Endothelial cell of umbilical vein (primary cell): ENCODE results near the gene TAS2R10. TPM values are rescaled to one million over a fixed set of nuclear protein-coding genes. Genes with fewer than 3 reads are reported as not detected.

Experiments
- BruUV-seq: library from RNA; stranded (reverse); fragments of 400-500 nt; replicated peaks from 2 replicates; lab custom pipeline; 2021; lab: Mats Ljungman, UMichigan
- CTCF ChIA-PET: fragments of 300-600, 350-600 bp; sonication (Branson Sonifier 250); formaldehyde crosslinking; loops from one replicate; lab custom pipeline; 2021; ENCODE audit warnings: antibody characterized with exemption, inconsistent platforms; lab: Charles Lee
- POLR2A ChIA-PET: fragments of 300-600, 350-600 bp; sonication (Branson Sonifier 250); formaldehyde crosslinking; loops from one replicate; lab custom pipeline; 2021; ENCODE audit warnings: antibody characterized with exemption, inconsistent platforms; lab: Charles Lee
- DNase-seq: peaks from one replicate; pipeline ENCODE4 v3.0.0-alpha.2; 2011; ENCODE audit warnings: low read depth, low spot score
- FAIRE-seq: peaks from 2 replicates; lab custom pipeline; 2011; peaks lifted over from hg19 to GRCh38; lab: Jason Lieb, UNC
- H2AFZ ChIP-seq: 2 replicates; pipeline ENCODE4 v1.6.0; 2012; ENCODE audit warnings: low read depth, low read length, control low read depth, inconsistent platforms
- H3K27ac ChIP-seq: 2 replicates; pipeline ENCODE4 v1.5.1; 2011; ENCODE audit warnings: low read depth, mild to moderate bottlenecking, control low read depth, low read length, moderate library complexity; ENCODE audit not compliant: insufficient read depth
- H3K27me3 ChIP-seq, 2 experiments: 2 replicates each; pipeline versions ENCODE4 v1.6.0 to v1.6.1; 2011; ENCODE audit warnings: low read length in 2 of 2, mixed read lengths in 1 of 2; ENCODE audit not compliant: control insufficient read depth in 2 of 2, insufficient read depth in 2 of 2
- H3K36me3 ChIP-seq, 2 experiments: 2 replicates in 1 of 2; 3 replicates in 1 of 2; pipeline ENCODE4 v1.5.1; 2011; ENCODE audit warnings: low read length in 2 of 2, mild to moderate bottlenecking in 1 of 2, moderate library complexity in 1 of 2; ENCODE audit not compliant: control insufficient read depth in 2 of 2, insufficient read depth in 2 of 2; ENCODE audit errors: extremely low read depth in 1 of 2
- H3K4me1 ChIP-seq: 3 replicates; pipeline ENCODE4 v1.5.1; 2011; ENCODE audit warnings: mild to moderate bottlenecking, low read length; ENCODE audit not compliant: control insufficient read depth, insufficient read depth; ENCODE audit errors: extremely low read depth
- H3K4me2 ChIP-seq: 2 replicates; pipeline ENCODE4 v1.6.1; 2011; ENCODE audit warnings: low read length, control low read depth, mixed read lengths; ENCODE audit not compliant: insufficient read depth
- H3K4me3 ChIP-seq, 3 experiments: fragments of 200-600 bp in 1 of 3; sonication (generic), shearing (Covaris generic) in 1 of 3; replicated peaks in 1 of 3; 2 replicates each; pipeline ENCODE4 v1.5.1; 2011 to 2016; ENCODE audit warnings: control low read depth in 3 of 3, low read length in 3 of 3, mild to moderate bottlenecking in 2 of 3, inconsistent platforms in 1 of 3, low read depth in 1 of 3, moderate library complexity in 1 of 3; ENCODE audit not compliant: insufficient read depth in 1 of 3
- H3K79me2 ChIP-seq: 2 replicates; pipeline ENCODE4 v1.6.0; 2012; ENCODE audit warnings: low read length, inconsistent platforms; ENCODE audit not compliant: control insufficient read depth, insufficient read depth
- H3K9ac ChIP-seq: replicated peaks from 2 replicates; pipeline ENCODE3; 2011; ENCODE audit warnings: low read length, control low read depth; ENCODE audit not compliant: insufficient read depth; ENCODE audit errors: extremely low read depth
- H3K9me1 ChIP-seq: replicated peaks from 3 replicates; pipeline ENCODE4 v1.6.0; 2011; ENCODE audit warnings: mild to moderate bottlenecking, low read length; ENCODE audit not compliant: control insufficient read depth, insufficient read depth; ENCODE audit errors: extremely low read depth
- H3K9me3 ChIP-seq: replicated peaks from 2 replicates; pipeline ENCODE4 v1.5.1; 2012; ENCODE audit warnings: low read length, inconsistent platforms; ENCODE audit not compliant: control insufficient read depth, insufficient read depth
- H4K20me1 ChIP-seq: replicated peaks from 2 replicates; pipeline ENCODE3; 2011; ENCODE audit warnings: mild to moderate bottlenecking, low read length; ENCODE audit not compliant: control insufficient read depth, insufficient read depth; ENCODE audit errors: extremely low read depth
- CTCF ChIP-seq, 2 donors: IDR thresholded peaks; 1 replicate in 1 of 2; 2 replicates in 1 of 2; pipeline ENCODE4 v1.5.1; 2011; ENCODE audit warnings: low read length in 2 of 2, mild to moderate bottlenecking in 2 of 2, moderate library complexity in 2 of 2, control low read depth in 1 of 2, inconsistent platforms in 1 of 2, low read depth in 1 of 2; ENCODE audit not compliant: insufficient read depth in 1 of 2; ENCODE audit errors: extremely low read depth in 1 of 2
- EZH2 ChIP-seq: IDR thresholded peaks from 2 replicates; pipeline ENCODE4 v1.6.1; 2012; ENCODE audit warnings: borderline replicate concordance, low read depth, mild to moderate bottlenecking, moderate library complexity, low read length, inconsistent platforms; ENCODE audit not compliant: severe bottlenecking
- FOS ChIP-seq: IDR thresholded peaks from 2 replicates; pipeline ENCODE4 v1.6.1; 2011; ENCODE audit warnings: mild to moderate bottlenecking, low read length, moderate library complexity, borderline replicate concordance; ENCODE audit not compliant: insufficient read depth
- GATA2 ChIP-seq: IDR thresholded peaks from 2 replicates; pipeline ENCODE4 v1.7.0; 2011; ENCODE audit warnings: low read depth, mild to moderate bottlenecking, moderate library complexity, mixed read lengths, low read length; ENCODE audit not compliant: insufficient read length, insufficient read depth
- JUN ChIP-seq: IDR thresholded peaks from 2 replicates; pipeline ENCODE4 v1.6.1; 2011; ENCODE audit warnings: borderline replicate concordance, low read depth; ENCODE audit not compliant: insufficient read length, insufficient read depth
- MAX ChIP-seq: IDR thresholded peaks from 2 replicates; pipeline ENCODE4 v1.6.1; 2011; ENCODE audit not compliant: insufficient read depth, insufficient read length
- MYC ChIP-seq: IDR thresholded peaks from one replicate; pipeline ENCODE4 v1.6.1; 2011; ENCODE audit warnings: mild to moderate bottlenecking, low read depth, low read length
- POLR2A ChIP-seq: IDR thresholded peaks from 2 replicates; pipeline ENCODE4 v1.6.1; 2012; ENCODE audit warnings: low read depth, mild to moderate bottlenecking, control low read depth, low read length
- POLR2AphosphoS5 ChIP-seq: IDR thresholded peaks from 2 replicates; pipeline ENCODE4 v1.6.1; 2012; ENCODE audit warnings: low read depth, mild to moderate bottlenecking, control low read depth, low read length, moderate library complexity; ENCODE audit not compliant: insufficient read depth
- dilution Hi-C: fragments of 300-500 bp; cut with MboI; formaldehyde crosslinking; loops from one replicate; pipeline ENCODE4 v1.15.0; 2019; ENCODE audit warnings: low sequenced_read_pairs; ENCODE audit not compliant: extremely low pct_ligation_motif_present
- intact Hi-C: fragments of 100-400 bp; cut with micrococcal nuclease; formaldehyde crosslinking; loops from one replicate; pipeline ENCODE4 v1.10.0; 2022
- polyA plus RNA-seq, 4 experiments: library from polyadenylated mRNA; depleted of rRNA in 3 of 4; stranded (reverse) in 3 of 4; unstranded in 1 of 4; fragments of >200 nt; gene quantifications; 2 replicates each; pipeline versions ENCODE4 v1.2.1 to v1.2.3, GENCODE V29; 2011 to 2012; ENCODE audit warnings: missing spikeins in 1 of 4
- total RNA-seq: library from RNA; stranded (reverse); gene quantifications from 2 replicates; pipeline ENCODE4 v1.2.3, GENCODE V29; 2021

TAS2R10 gene
- total and polyA plus RNA-seq, 2 donors (not counting 3 experiments of a cell fraction or from before 2014, with no cell fraction given): 0.22 to 0.66 TPM

GRCh38 chr12:10855807-10856206 lies 29.6 kb upstream of the TAS2R10 start:
- H3K79me2 ChIP-seq: no peaks in the 10 kb centered on the region
- TF ChIP-seq CTCF (IDR thresholded peaks at IDR 0.05; ENCODE audit: extremely low read depth in 1 of 2, insufficient read depth in 1 of 2, low read depth in 1 of 2, low read length in 2 of 2) (no peak), GATA2 (no peak), JUN (no peak), POLR2A (no peak), MAX (no peak), EZH2 (no peak), POLR2AphosphoS5 (no peak), FOS (no peak), MYC (no peak)
- no peaks in the 10 kb centered on the region for H3K36me3 ChIP-seq
- CTCF ChIA-PET: no interaction called here
- H3K4me1 ChIP-seq: no peaks in the 10 kb centered on the region
- no peak overlapping the region for H3K27ac ChIP-seq
- H3K27me3 ChIP-seq: no peaks in the 10 kb centered on the region
- intact Hi-C loops: no loop called here
- POLR2A ChIA-PET: no interaction called here
- dilution Hi-C loops: no loop called here
- peaks cover 2% of the 10 kb centered on the region for H3K9me3 ChIP-seq
- no peaks in the 10 kb centered on the region for H3K9me1 ChIP-seq
- no peak for FAIRE-seq
- no peaks in the 10 kb centered on the region for H4K20me1 ChIP-seq
- no peak overlapping the region for H3K9ac ChIP-seq
- BruUV-seq: no TSS peak
- no peak overlapping the region for H2AFZ ChIP-seq
- no peak overlapping the region for H3K4me2 ChIP-seq
- no peak for DNase-seq
- H3K4me3 ChIP-seq: no peak overlapping the region
